ENCODE data around the gene GPR25.

- TF ChIP-seq GATA3 (IDR thresholded peaks at IDR 0.05; ENCODE audit: low read depth, low read length), result no peak
- TF ChIP-seq GATA2 (IDR thresholded peaks at IDR 0.05; ENCODE audit: low read depth, low read length), result no peak
Measured at GRCh38 chr1:200897259-200897658, 24.5 kb downstream of the GPR25 start.

All from SH-SY5Y (cell line).